ENCODE data around the gene NDUFV1. TPM values are rescaled to one million over a fixed set of nuclear protein-coding genes. Genes with fewer than 3 reads are reported as not detected.
A peak's percentile ranks its signal among the peaks of the same experiment; 100 is the strongest.

NDUFV1 gene
- polyA plus RNA-seq (2011; rRNA removed) (78.8 and 95.1 TPM in 2 replicates), polyA plus RNA-seq (2017; fragmentation: RNase III; extraction: RNeasy Plus Mini Kit Qiagen cat#74134 plus additional on column Dnase treatment) (163 to 176 TPM (median 164 TPM) in 3 replicates), polyA minus RNA-seq (2011; rRNA and poly(A)+ RNA removed) (65.6 and 104 TPM in 2 replicates)
- polyA plus RNA-seq (2012; cell fraction: cytosol; rRNA removed) = 221 and 240 TPM in 2 replicates
- 604 and 688 TPM in 2 replicates for polyA plus RNA-seq (2012; cell fraction: nucleus; rRNA removed)

- ChIA-PET POLR2A (no interaction called here), CTCF (interaction anchor here (0.7 to 3.5 kb wide), 4 partner anchors 9 to 23 kb away, joined by 4 to 30 read pairs (median 7); partner anchors contain the start of genes GSTP1 and NUDT8)
- 6% methylated on average over 28 of the region's 69 CpGs for WGBS (ENCODE audit: missing lambda C conversion rate)
- no peaks in the 10 kb centered on the region for H3K9me3 ChIP-seq
- peak within 1 kb of the TSS; percentile 82 for H3K4me3 ChIP-seq
- TF ChIP-seq TFCP2L1 (CRISPR knock-in tag; IDR thresholded peaks at IDR 0.05) (no peak), PHF8 (IDR thresholded peaks at IDR 0.05; ENCODE audit: borderline replicate concordance, low read depth) (peak; percentile 74; the same call in 1 of the 2 replicates), GATA3 (IDR thresholded peaks at IDR 0.05; ENCODE audit: borderline replicate concordance) (0 out of 2 replicates have a peak, but pooled peaks have one; percentile 49), SMC3 (IDR thresholded peaks at IDR 0.05) (peak; percentile 44; the same call in 1 of the 3 replicates), POLR2A (IDR thresholded peaks at IDR 0.05; ENCODE audit: low read length) (peak; percentile 73), MYC (IDR thresholded peaks at IDR 0.05; ENCODE audit: borderline replicate concordance, low read length) (no peak), CBX2 (IDR thresholded peaks at IDR 0.05; ENCODE audit: borderline replicate concordance, low read depth) (no peak), MAFK (IDR thresholded peaks at IDR 0.05; ENCODE audit: partially characterized antibody) (no peak), JUN (IDR thresholded peaks at IDR 0.05) (peak; percentile 26 to 63; a peak in 2 of 5 replicates), RAD21 (conservative IDR thresholded peaks at IDR 0.05 in 1 of 2, IDR thresholded peaks at IDR 0.05 in 1 of 2) (peak in 1 of 2 experiments; percentile 39; a peak in 2 of 5 replicates), CTCF (IDR thresholded peaks at IDR 0.05) (peak; percentile 36; the same call in 2 of the 3 replicates), ESRRA (IDR thresholded peaks at IDR 0.05; ENCODE audit: borderline replicate concordance, low read length) (0 out of 2 replicates have a peak, but pooled peaks have one; percentile 25), MAX (IDR thresholded peaks at IDR 0.05) (peak; percentile 87), CHD2 (IDR thresholded peaks at IDR 0.05; ENCODE audit: low read length, partially characterized antibody) (no peak), RARB (CRISPR knock-in tag; IDR thresholded peaks at IDR 0.05) (no peak), KDM5A (IDR thresholded peaks at IDR 0.05) (peak; percentile 90), CEBPB (IDR thresholded peaks at IDR 0.05) (no peak)
- TF ChIP-seq, protein P1, sequence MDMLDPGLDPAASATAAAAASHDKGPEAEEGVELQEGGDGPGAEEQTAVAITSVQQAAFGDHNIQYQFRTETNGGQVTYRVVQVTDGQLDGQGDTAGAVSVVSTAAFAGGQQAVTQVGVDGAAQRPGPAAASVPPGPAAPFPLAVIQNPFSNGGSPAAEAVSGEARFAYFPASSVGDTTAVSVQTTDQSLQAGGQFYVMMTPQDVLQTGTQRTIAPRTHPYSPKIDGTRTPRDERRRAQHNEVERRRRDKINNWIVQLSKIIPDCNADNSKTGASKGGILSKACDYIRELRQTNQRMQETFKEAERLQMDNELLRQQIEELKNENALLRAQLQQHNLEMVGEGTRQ (IDR thresholded peaks at IDR 0.05) = 0 out of 2 replicates have a peak, but pooled peaks have one; percentile 14
- TF ChIP-seq, protein P2, sequence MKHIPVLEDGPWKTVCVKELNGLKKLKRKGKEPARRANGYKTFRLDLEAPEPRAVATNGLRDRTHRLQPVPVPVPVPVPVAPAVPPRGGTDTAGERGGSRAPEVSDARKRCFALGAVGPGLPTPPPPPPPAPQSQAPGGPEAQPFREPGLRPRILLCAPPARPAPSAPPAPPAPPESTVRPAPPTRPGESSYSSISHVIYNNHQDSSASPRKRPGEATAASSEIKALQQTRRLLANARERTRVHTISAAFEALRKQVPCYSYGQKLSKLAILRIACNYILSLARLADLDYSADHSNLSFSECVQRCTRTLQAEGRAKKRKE (CRISPR knock-in tag; IDR thresholded peaks at IDR 0.05; ENCODE audit: low read depth) = no peak
- FAIRE-seq = no peak
- peaks cover 19% of the 10 kb centered on the region for H3K4me1 ChIP-seq
- H3K27ac ChIP-seq = peak within 1 kb of the TSS; percentile 76 to 91
- DNase-seq (ENCODE audit: low read depth in 1 of 2, low spot score in 1 of 2) = peak; percentile 69 to 92
- peak; percentile 95 to 99 for ATAC-seq
- H3K4me2 ChIP-seq = peak within 1 kb of the TSS; percentile 93
Observed at GRCh38 chr11:67606492-67607295, at the start of gene NDUFV1. NDUFV1 (plus strand) TSS chr11:67606936; CDS start chr11:67607005, 69 bp downstream.

- Histone ChIP-seq H3K9me3 (no peaks in the 10 kb centered on the region), H3K4me1 (peaks cover 21% of the 10 kb centered on the region), H3K4me3 (no peak overlapping the region), H3K4me2 (peak overlapping the region; percentile 15; the same call in 1 of the 3 replicates), H3K27ac (peak overlapping the region in 1 of 2 experiments; percentile 33; a peak in 2 of 6 replicates)
- 73% methylated on average over 19 of the region's 19 CpGs for WGBS (ENCODE audit: missing lambda C conversion rate)
- TF ChIP-seq HDAC2 (IDR thresholded peaks at IDR 0.05) = no peak
- TF ChIP-seq GATA3 (IDR thresholded peaks at IDR 0.05; ENCODE audit: borderline replicate concordance) = no peak
- TF ChIP-seq KDM5A (IDR thresholded peaks at IDR 0.05) = no peak
- TF ChIP-seq RARB (CRISPR knock-in tag; IDR thresholded peaks at IDR 0.05) = no peak
- TF ChIP-seq, protein P1 (IDR thresholded peaks at IDR 0.05) = no peak
- no peak for TF ChIP-seq TP53 (CRISPR knock-in tag; IDR thresholded peaks at IDR 0.05)
- TF ChIP-seq ZNF302 (CRISPR knock-in tag; IDR thresholded peaks at IDR 0.05) = no peak
- TF ChIP-seq HOXB5 (CRISPR knock-in tag; IDR thresholded peaks at IDR 0.05) = no peak
- TF ChIP-seq E2F6 (IDR thresholded peaks at IDR 0.05; ENCODE audit: borderline replicate concordance, low read depth) = no peak
- TF ChIP-seq BHLHE40 (IDR thresholded peaks at IDR 0.05; ENCODE audit: low read depth, low read length) = no peak
- TF ChIP-seq, protein P3, sequence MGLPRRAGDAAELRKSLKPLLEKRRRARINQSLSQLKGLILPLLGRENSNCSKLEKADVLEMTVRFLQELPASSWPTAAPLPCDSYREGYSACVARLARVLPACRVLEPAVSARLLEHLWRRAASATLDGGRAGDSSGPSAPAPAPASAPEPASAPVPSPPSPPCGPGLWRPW (IDR thresholded peaks at IDR 0.05) = no peak
- TF ChIP-seq EP300 (IDR thresholded peaks at IDR 0.05) = no peak
- TF ChIP-seq JUN (IDR thresholded peaks at IDR 0.05) = no peak
- CTCF ChIA-PET = interaction anchor here (1.5 to 1.7 kb wide), 2 partner anchors 14 to 25 kb away, joined by 3 to 8 read pairs; partner anchors contain the start of gene GSTP1
- FAIRE-seq (no peak), ATAC-seq (peak in 1 of 2 experiments; percentile 40; a peak in 4 of 6 replicates), DNase-seq (ENCODE audit: low read depth in 1 of 2, low spot score in 1 of 2) (no peak)
- POLR2A ChIA-PET = no interaction called here
Observed at GRCh38 chr11:67558084-67558772, 48.5 kb upstream of the NDUFV1 start.
